ENCODE measurements around the gene MGAT5.

The MGAT5 gene

GRCh38 chr2:134308474-134309385, 54.9 kb downstream of the MGAT5 start:
- ATAC-seq (replicated peaks), result no peak
- H3K36me3 Mint-ChIP-seq (ENCODE audit: insufficient read depth), result peaks cover 4% of the 10 kb centered on the region
- peaks cover 40 to 49% of the 10 kb centered on the region in 2 donors for H3K4me1 Mint-ChIP-seq (ENCODE audit: low read depth in 2 of 2)
- no peaks in the 10 kb centered on the region for H3K27me3 Mint-ChIP-seq
- no peak for DNase-seq
- H3K4me3 Mint-ChIP-seq, result no peak overlapping the region
- peak overlapping the region in 1 of 2 donors; percentile 22 for H3K27ac Mint-ChIP-seq
- peaks cover 0 to 2% of the 10 kb centered on the region in 2 donors for H3K9me3 Mint-ChIP-seq

DNA sequence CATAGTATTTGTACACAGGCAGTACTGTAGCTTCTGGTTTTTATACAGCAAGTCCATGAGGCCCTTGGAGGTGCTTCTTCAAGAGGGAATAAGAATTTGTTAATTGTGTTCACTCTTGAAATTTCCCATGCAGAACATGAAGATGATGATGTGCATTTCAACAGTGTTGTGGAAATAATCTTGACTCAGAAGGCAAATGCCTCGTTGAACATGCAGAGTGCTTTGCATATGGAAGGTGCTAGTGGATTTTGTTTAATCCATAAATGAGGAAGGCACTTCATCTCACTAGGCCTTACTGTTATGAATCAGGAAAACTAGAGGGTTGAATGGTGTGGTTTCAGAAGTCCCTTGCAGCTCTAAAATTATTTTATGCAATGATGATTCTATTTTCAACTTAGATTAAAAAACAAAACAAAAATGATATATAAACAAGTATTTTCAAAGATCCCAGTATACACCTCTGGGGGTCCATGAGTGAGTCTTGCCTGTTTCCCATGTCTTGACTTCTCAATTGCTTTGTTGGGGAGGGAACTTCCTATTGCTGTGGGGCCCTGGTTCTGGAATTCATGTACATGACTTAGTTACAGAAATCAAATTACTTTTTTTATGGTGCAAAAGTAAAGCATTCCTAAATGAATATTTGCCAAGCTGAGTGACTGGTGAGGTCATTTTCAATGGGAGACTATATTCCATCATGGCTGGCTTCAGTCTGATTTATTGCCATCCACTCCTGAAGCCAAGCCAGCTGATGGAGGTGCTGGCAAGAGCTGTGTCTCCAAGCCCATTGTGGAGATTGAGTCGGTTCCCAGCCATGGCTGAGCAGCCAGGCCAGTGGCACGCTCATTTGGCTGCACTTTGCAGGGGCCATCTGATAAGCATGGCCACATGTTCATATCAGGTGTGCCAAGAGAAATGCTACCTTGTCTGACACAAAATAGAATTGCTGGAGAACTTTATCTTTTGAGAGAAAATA, 56.5 kb downstream of the MGAT5 start:
- peaks cover 35 to 44% of the 10 kb centered on the region in 2 donors for H3K4me1 Mint-ChIP-seq (ENCODE audit: low read depth in 2 of 2)
- peak overlapping the region in 1 of 2 donors; percentile 38 for H3K27ac Mint-ChIP-seq
- H3K4me3 Mint-ChIP-seq, result no peak overlapping the region
- no peak for ATAC-seq (replicated peaks)
- H3K9me3 Mint-ChIP-seq, result peaks cover 0 to 2% of the 10 kb centered on the region in 2 donors
- no peaks in the 10 kb centered on the region for H3K27me3 Mint-ChIP-seq
- DNase-seq, result no peak
- peaks cover 4% of the 10 kb centered on the region for H3K36me3 Mint-ChIP-seq (ENCODE audit: insufficient read depth)

- Mint-ChIP-seq H3K4me1 (ENCODE audit: low read depth in 2 of 2) (peaks cover 43 to 49% of the 10 kb centered on the region in 2 donors), H3K36me3 (ENCODE audit: insufficient read depth) (peaks cover 6% of the 10 kb centered on the region), H3K4me3 (peak overlapping the region; percentile 34 to 78), H3K9me3 (peaks cover 0 to 2% of the 10 kb centered on the region in 2 donors), H3K27me3 (no peaks in the 10 kb centered on the region), H3K27ac (peak overlapping the region in 1 of 2 donors; percentile 59)
- ATAC-seq (replicated peaks) (peak; percentile 29), DNase-seq (no peak)
Observed at GRCh38 chr2:134312482-134312881, 58.6 kb downstream of the MGAT5 start.

- no peak for DNase-seq
- no peak for ATAC-seq (replicated peaks)
- Mint-ChIP-seq H3K4me3 (no peak overlapping the region), H3K36me3 (ENCODE audit: insufficient read depth) (peaks cover 14% of the 10 kb centered on the region), H3K27me3 (no peaks in the 10 kb centered on the region), H3K4me1 (ENCODE audit: low read depth in 2 of 2) (peaks cover 40 to 60% of the 10 kb centered on the region in 2 donors), H3K9me3 (no peaks in the 10 kb centered on the region), H3K27ac (peak overlapping the region in 1 of 2 donors; percentile 24)
Observed at GRCh38 chr2:134314202-134314601, 60.3 kb downstream of the MGAT5 start.

- peaks cover 42 to 63% of the 10 kb centered on the region in 2 donors for H3K4me1 Mint-ChIP-seq (ENCODE audit: low read depth in 2 of 2)
- no peaks in the 10 kb centered on the region for H3K27me3 Mint-ChIP-seq
- H3K36me3 Mint-ChIP-seq (ENCODE audit: insufficient read depth), result peaks cover 14% of the 10 kb centered on the region
- H3K27ac Mint-ChIP-seq, result peak overlapping the region in 1 of 2 donors; percentile 24
- ATAC-seq (replicated peaks), result no peak
- no peak overlapping the region for H3K4me3 Mint-ChIP-seq
- H3K9me3 Mint-ChIP-seq, result no peaks in the 10 kb centered on the region
- no peak for DNase-seq
Observed at GRCh38 chr2:134314681-134315368, 61.0 kb downstream of the MGAT5 start.

DNA sequence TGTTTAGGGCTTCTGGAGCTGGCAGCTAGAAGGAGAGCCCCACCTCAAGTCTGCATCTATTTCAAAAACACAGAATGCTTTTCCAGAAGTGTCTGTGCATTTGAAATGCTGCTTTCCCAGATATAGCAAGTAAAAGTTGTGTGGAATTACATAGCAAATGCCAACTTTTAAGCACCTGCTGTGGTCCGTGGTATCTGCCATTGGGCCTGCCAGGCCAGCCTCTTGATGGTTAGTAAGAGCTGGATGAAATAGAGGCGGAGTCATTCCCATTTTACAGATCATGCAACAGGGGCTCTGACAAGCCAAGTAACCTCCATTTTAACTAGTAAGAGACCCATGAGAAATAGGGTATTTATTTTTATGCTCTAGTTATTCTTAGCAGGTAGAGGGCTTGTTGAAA, 61.6 kb downstream of the MGAT5 start:
- Mint-ChIP-seq H3K4me3 (no peak overlapping the region), H3K36me3 (ENCODE audit: insufficient read depth) (peaks cover 14% of the 10 kb centered on the region), H3K9me3 (no peaks in the 10 kb centered on the region), H3K27me3 (no peaks in the 10 kb centered on the region), H3K4me1 (ENCODE audit: low read depth in 2 of 2) (peaks cover 43 to 61% of the 10 kb centered on the region in 2 donors), H3K27ac (no peak overlapping the region)
- no peak for ATAC-seq (replicated peaks)
- DNase-seq, result no peak

DNA sequence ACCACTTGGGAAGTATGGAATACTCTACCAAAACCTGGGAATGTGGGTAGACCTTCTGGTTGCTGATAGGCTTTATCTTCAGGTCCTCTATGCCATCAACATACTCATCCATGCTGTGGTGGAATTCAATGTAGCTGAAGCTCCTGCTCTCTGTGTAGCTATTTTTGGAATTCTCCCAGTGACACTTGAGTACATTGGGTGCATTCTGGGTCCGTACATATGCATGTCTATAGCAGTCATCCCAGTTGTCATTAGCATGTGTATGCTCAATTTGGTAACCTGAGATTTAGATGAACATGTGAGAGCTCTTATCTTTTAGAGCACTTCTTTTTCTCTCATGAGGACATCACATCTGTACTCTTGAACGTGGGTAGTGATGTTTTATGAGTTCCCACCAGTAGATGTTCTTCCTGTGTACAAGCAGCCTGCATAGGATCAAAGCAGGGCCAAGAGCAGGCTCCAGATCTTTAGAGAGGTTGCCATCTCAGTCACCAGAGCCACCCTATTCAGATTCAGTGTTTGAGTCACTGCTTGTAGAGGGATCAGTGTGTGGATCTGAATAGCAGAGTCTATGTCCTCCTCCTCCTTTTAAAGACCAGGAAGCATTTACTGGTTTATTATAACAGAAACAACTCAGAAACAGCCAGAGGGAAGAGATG, 65.9 kb downstream of the MGAT5 start:
- Mint-ChIP-seq H3K27ac (peak overlapping the region; percentile 12 to 57), H3K4me3 (no peak overlapping the region), H3K4me1 (ENCODE audit: low read depth in 2 of 2) (peaks cover 52 to 75% of the 10 kb centered on the region in 2 donors), H3K27me3 (no peaks in the 10 kb centered on the region), H3K36me3 (ENCODE audit: insufficient read depth) (peaks cover 10% of the 10 kb centered on the region), H3K9me3 (no peaks in the 10 kb centered on the region)
- DNase-seq (no peak), ATAC-seq (replicated peaks) (no peak)

- Mint-ChIP-seq H3K27ac (peak overlapping the region in 1 of 2 donors; percentile 27), H3K4me1 (ENCODE audit: low read depth in 2 of 2) (peaks cover 55 to 81% of the 10 kb centered on the region in 2 donors), H3K9me3 (no peaks in the 10 kb centered on the region)
Observed at GRCh38 chr2:134320930-134321329, 67.1 kb downstream of the MGAT5 start.

GRCh38 chr2:134323777-134324176, 69.9 kb downstream of the MGAT5 start:
- H3K36me3 Mint-ChIP-seq (ENCODE audit: insufficient read depth), result peaks cover 4% of the 10 kb centered on the region
- peak overlapping the region in 1 of 2 donors; percentile 3 for H3K4me3 Mint-ChIP-seq
- H3K9me3 Mint-ChIP-seq, result no peaks in the 10 kb centered on the region
- no peaks in the 10 kb centered on the region for H3K27me3 Mint-ChIP-seq
- DNase-seq (no peak), ATAC-seq (replicated peaks) (no peak)
- H3K4me1 Mint-ChIP-seq (ENCODE audit: low read depth in 2 of 2), result peaks cover 49 to 73% of the 10 kb centered on the region in 2 donors
- peak overlapping the region in 1 of 2 donors; percentile 45 for H3K27ac Mint-ChIP-seq

More at GRCh38 chr2:134320930-134321329, 67.1 kb downstream of the MGAT5 start:
- ATAC-seq (replicated peaks) (peak; percentile 64), DNase-seq (peak in 1 of 3 experiments; percentile 6)
- no peak overlapping the region for H3K4me3 Mint-ChIP-seq
- peaks cover 12% of the 10 kb centered on the region for H3K36me3 Mint-ChIP-seq (ENCODE audit: insufficient read depth)
- no peaks in the 10 kb centered on the region for H3K27me3 Mint-ChIP-seq

DNA sequence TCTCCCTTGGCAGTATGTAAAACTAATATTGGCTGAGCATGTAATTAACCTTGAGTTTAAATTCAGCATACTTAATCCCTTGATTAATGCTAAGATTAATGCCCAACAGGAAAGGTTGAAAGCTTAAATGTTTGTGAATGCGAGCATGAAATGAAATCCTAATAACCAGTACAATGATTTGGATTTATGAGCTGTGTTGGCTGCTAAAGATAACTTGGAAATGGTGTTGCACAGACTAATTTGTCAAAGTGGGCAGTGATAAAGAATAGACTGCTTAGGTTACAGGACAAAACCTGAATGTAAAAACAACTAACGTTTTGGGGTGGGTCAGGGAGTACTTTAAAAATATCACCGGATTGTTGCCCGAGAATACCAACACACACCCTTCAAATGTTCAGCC, 70.6 kb downstream of the MGAT5 start:
- Mint-ChIP-seq H3K4me3 (no peak overlapping the region), H3K4me1 (ENCODE audit: low read depth in 2 of 2) (peaks cover 47 to 67% of the 10 kb centered on the region in 2 donors), H3K27ac (peak overlapping the region in 1 of 2 donors; percentile 54)

GRCh38 chr2:134324947-134325346, 71.1 kb downstream of the MGAT5 start:
- DNase-seq (no peak), ATAC-seq (replicated peaks) (peak; percentile 80)
- peaks cover 4% of the 10 kb centered on the region for H3K36me3 Mint-ChIP-seq (ENCODE audit: insufficient read depth)
- H3K27me3 Mint-ChIP-seq, result no peaks in the 10 kb centered on the region
- peaks cover 43 to 65% of the 10 kb centered on the region in 2 donors for H3K4me1 Mint-ChIP-seq (ENCODE audit: low read depth in 2 of 2)
- H3K4me3 Mint-ChIP-seq, result peak overlapping the region in 1 of 2 donors; percentile 11
- no peaks in the 10 kb centered on the region for H3K9me3 Mint-ChIP-seq
- peak overlapping the region; percentile 7 to 54 for H3K27ac Mint-ChIP-seq

More for the DNA sequence above, 70.6 kb downstream of the MGAT5 start:
- Mint-ChIP-seq H3K9me3 (no peaks in the 10 kb centered on the region), H3K27me3 (no peaks in the 10 kb centered on the region), H3K36me3 (ENCODE audit: insufficient read depth) (peaks cover 4% of the 10 kb centered on the region)
- DNase-seq (no peak), ATAC-seq (replicated peaks) (no peak)

- DNase-seq, result no peak
- no peak for ATAC-seq (replicated peaks)
- peaks cover 39 to 64% of the 10 kb centered on the region in 2 donors for H3K4me1 Mint-ChIP-seq (ENCODE audit: low read depth in 2 of 2)
Observed at GRCh38 chr2:134325696-134326095, 71.8 kb downstream of the MGAT5 start.

More at GRCh38 chr2:134325696-134326095, 71.8 kb downstream of the MGAT5 start:
- no peaks in the 10 kb centered on the region for H3K27me3 Mint-ChIP-seq
- H3K36me3 Mint-ChIP-seq (ENCODE audit: insufficient read depth), result peaks cover 4% of the 10 kb centered on the region
- H3K27ac Mint-ChIP-seq, result peak overlapping the region; percentile 33 to 91
- H3K4me3 Mint-ChIP-seq, result peak overlapping the region in 1 of 2 donors; percentile 56
- no peaks in the 10 kb centered on the region for H3K9me3 Mint-ChIP-seq

Measured in effector memory CD8-positive, alpha-beta T cell (primary cell).